ENCODE measurements around the gene NFYB. TPM values are rescaled to one million over a fixed set of nuclear protein-coding genes. Genes with fewer than 3 reads are reported as not detected.

The NFYB gene
- total and polyA plus RNA-seq, 8 donors, result 25.0 to 93.6 (median 80.7) TPM

GRCh38 chr12:104097954-104098353 is 40.1 kb downstream of the NFYB start:
- Histone ChIP-seq H3K36me3 (peaks cover 0 to 94% of the 10 kb centered on the region in 2 donors), H3K27ac (no peak overlapping the region), H3K4me1 (no peaks in the 10 kb centered on the region), H3K27me3 (no peaks in the 10 kb centered on the region), H3K4me3 (no peak overlapping the region), H3K9me3 (no peaks in the 10 kb centered on the region)
- DNase-seq (no peak), ATAC-seq (no peak)
- no peak for TF ChIP-seq CTCF (IDR thresholded peaks at IDR 0.05)
- intact Hi-C loops (cut with DNase I), result no loop called here

- Histone ChIP-seq H3K27ac (no peak overlapping the region), H3K4me3 (no peak overlapping the region), H3K9me3 (no peaks in the 10 kb centered on the region), H3K4me1 (no peaks in the 10 kb centered on the region), H3K27me3 (no peaks in the 10 kb centered on the region), H3K36me3 (peaks cover 0 to 96% of the 10 kb centered on the region in 2 donors)
- no peak for TF ChIP-seq CTCF (IDR thresholded peaks at IDR 0.05)
- DNase-seq (no peak), ATAC-seq (no peak)
- intact Hi-C loops (cut with DNase I), result no loop called here
These were observed 42.7 kb downstream of the NFYB start for GRCh38 chr12:104095289-104095688.

- DNase-seq (no peak), ATAC-seq (no peak)
- Histone ChIP-seq H3K4me1 (no peaks in the 10 kb centered on the region), H3K36me3 (peaks cover 0 to 90% of the 10 kb centered on the region in 2 donors), H3K27me3 (no peaks in the 10 kb centered on the region), H3K9me3 (no peaks in the 10 kb centered on the region), H3K4me3 (no peak overlapping the region), H3K27ac (no peak overlapping the region)
- intact Hi-C loops (cut with DNase I), result no loop called here
- no peak for TF ChIP-seq CTCF (IDR thresholded peaks at IDR 0.05)
These were observed 43.7 kb downstream of the NFYB start for GRCh38 chr12:104094284-104094683.

- Histone ChIP-seq H3K4me1 (no peaks in the 10 kb centered on the region), H3K27me3 (no peaks in the 10 kb centered on the region), H3K27ac (no peak overlapping the region), H3K36me3 (peaks cover 0 to 89% of the 10 kb centered on the region in 2 donors), H3K4me3 (no peak overlapping the region), H3K9me3 (no peaks in the 10 kb centered on the region)
- DNase-seq, result no peak
- TF ChIP-seq CTCF (IDR thresholded peaks at IDR 0.05), result no peak
- no peak for ATAC-seq
- intact Hi-C loops (cut with DNase I), result no loop called here
These were observed 46.9 kb downstream of the NFYB start for GRCh38 chr12:104091136-104091535.

GRCh38 chr12:104090685-104091084 is 47.3 kb downstream of the NFYB start:
- Histone ChIP-seq H3K4me3 (no peak overlapping the region), H3K27me3 (no peaks in the 10 kb centered on the region), H3K36me3 (peaks cover 0 to 89% of the 10 kb centered on the region in 2 donors), H3K9me3 (no peaks in the 10 kb centered on the region), H3K27ac (no peak overlapping the region), H3K4me1 (no peaks in the 10 kb centered on the region)
- ATAC-seq (no peak), DNase-seq (no peak)
- no peak for TF ChIP-seq CTCF (IDR thresholded peaks at IDR 0.05)
- intact Hi-C loops (cut with DNase I), result no loop called here

All from left lung (tissue), 10 donors.